Measurements from ENCODE around the gene STK26.
"Not testable (repeated sequence)": the region's sequence is repeated elsewhere in the genome, so short reads cannot be mapped to it uniquely, and the experiment has no call there.

The STK26 gene

GRCh38 chrX:132037479-132037993 is 14.4 kb downstream of the STK26 start:
- no peak for DNase-seq

- no peak for DNase-seq
Measured at GRCh38 chrX:132040066-132040465, 17.0 kb downstream of the STK26 start.

- peak; percentile 20 to 36 (median 24) for DNase-seq
Measured at GRCh38 chrX:132041015-132041414, 17.9 kb downstream of the STK26 start.

GRCh38 chrX:132043977-132044376 is 20.9 kb downstream of the STK26 start:
- no peak for DNase-seq

- peak; percentile 19 to 49 (median 47) for DNase-seq
Measured at GRCh38 chrX:132044953-132045352, 21.9 kb downstream of the STK26 start.

GRCh38 chrX:132045456-132045855 is 22.4 kb downstream of the STK26 start:
- DNase-seq = no peak

GRCh38 chrX:132046533-132046932 is 23.4 kb downstream of the STK26 start:
- no peak for DNase-seq

DNA sequence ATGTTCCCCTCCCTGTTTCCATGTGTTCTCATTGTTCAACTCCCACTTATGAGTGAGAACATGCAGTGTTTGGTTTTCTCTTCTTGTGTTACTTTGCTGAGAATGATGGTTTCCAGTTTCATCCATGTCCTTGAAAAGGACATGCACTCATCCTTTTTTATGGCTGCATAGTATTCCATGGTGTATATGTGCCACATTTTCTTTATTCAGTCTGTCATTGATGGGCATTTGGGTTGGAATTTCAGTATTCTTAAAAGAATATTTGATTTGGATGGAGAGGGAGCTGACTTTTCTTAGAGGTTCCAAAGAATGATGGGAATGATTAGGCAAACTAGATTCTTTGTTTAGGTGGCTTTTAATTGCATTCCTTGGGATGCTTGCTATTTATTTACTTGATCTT is 28.7 kb downstream of the STK26 start:
- not testable (repeated sequence) for DNase-seq

DNA sequence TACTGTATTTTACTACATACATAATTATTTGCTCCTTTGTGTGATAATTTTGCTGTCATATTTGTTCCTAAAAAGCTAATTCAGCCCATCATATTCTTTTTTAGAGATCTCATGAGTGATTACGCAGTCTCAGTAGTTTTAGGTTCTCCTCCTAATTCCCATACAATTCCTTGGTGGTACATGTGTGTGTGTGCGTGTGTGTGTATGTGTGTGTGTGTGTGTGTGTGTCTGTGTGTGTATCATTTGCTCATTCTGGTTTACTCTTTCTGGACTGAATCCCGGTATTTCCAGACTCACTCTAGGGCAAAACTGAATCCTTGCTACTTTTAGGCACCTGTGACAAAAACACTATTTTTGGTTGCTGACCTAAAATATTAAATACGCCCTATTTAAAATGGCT is 34.9 kb downstream of the STK26 start:
- no peak for DNase-seq

GRCh38 chrX:132058975-132059374 is 35.9 kb downstream of the STK26 start:
- no peak for DNase-seq

DNA sequence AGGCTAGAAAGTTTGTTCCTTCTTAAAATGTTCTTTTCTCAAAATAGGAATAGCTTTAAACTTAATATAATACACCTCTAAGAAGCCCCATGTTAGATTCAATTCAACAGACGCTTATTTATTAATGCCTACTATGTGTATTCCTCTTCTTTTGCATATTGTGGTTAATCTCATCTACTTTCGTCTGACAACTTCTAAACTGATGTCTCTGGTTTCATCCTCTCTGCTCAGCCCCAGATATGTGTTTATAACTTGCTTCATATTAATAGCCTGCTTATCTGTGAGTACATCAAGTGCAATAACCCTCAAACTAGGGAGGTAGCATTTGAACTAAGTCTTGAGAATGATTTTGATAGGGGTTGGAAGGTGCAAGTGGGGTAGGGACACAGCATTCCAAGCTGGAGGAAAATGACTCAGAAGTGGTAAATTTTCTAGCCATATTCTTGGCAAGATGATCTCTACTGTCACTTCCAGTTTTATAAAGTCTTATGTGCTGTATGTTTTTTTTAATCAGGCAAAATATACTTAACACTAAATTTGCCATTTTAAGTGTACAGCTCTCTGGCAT is 37.0 kb downstream of the STK26 start:
- no peak for DNase-seq

DNA sequence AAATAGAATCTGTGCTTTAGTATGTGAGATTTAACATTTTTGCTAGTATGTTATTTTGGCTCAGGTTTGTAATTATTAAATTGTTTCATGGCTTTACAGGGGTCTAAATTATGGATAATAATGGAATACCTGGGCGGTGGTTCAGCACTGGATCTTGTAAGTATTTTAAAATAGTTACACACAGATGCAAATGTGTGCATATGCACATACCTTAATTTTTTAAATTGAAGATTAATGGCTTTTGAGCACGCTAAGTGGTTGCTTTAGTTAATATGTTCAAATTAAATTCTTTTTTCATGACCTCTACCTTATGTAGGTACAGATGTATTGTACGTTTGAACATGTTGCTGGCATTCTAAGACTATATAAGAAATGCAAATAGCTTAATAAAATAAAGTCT is 40.2 kb downstream of the STK26 start:
- DNase-seq = no peak

- DNase-seq = no peak
Measured at GRCh38 chrX:132063862-132064261, 40.8 kb downstream of the STK26 start.

- DNase-seq = no peak
Measured at GRCh38 chrX:132068405-132068804, 45.3 kb downstream of the STK26 start.

DNA sequence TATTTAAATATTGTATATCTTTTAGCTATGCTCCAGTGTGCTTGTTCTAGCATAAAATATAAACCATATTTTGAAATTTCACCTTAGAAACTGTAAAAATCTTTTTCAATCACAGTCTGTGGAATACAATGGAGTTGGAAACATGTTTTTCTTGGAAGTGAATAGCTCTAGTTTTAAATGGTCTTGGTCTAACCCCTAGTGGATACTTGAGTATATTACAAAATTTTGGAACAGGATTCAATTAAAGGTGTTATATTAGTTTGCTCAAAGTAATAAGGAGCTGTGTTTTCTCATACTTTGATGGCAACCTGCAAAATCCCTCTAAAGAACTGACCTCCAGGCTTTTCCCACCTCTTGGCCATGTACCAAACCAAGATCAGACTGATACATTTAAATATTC is 48.2 kb downstream of the STK26 start:
- peak in 2 of 3 donors; percentile 23 to 31 for DNase-seq

- DNase-seq = no peak
Measured at GRCh38 chrX:132077414-132077813, 54.3 kb downstream of the STK26 start.

- no peak for DNase-seq
Measured at GRCh38 chrX:132077912-132078311, 54.8 kb downstream of the STK26 start.

DNA sequence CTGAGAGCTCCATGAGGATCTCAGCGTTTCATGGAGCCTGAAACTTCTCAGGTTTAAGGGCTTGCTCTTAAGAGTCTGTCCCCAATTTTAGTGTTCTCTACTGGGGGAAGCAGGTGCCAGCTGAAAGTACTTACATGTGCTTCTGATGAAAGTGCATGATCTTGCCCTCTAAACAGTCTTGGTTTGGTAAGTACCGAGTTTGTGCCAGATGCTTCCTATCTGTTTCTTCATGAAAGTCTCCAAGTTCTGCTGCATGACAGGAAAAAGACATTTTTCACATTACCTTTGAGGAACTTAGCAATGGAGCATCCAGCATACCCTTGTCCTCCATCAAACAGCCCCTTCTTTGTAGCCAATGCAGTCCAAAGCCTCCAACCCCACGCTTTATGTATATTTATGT is 62.7 kb downstream of the STK26 start:
- DNase-seq = no peak

GRCh38 chrX:132086672-132087071 is 63.6 kb downstream of the STK26 start:
- DNase-seq = peak; percentile 40 to 77 (median 66)

- peak; percentile 27 to 77 (median 73) for DNase-seq
Measured at GRCh38 chrX:132088864-132089263, 65.8 kb downstream of the STK26 start.

GRCh38 chrX:132090403-132091159 is 67.5 kb downstream of the STK26 start:
- DNase-seq = peak; percentile 77 to 91 (median 83)

GRCh38 chrX:132092439-132093065 is 69.5 kb downstream of the STK26 start:
- DNase-seq = peak; percentile 75 to 78 (median 77)

DNA sequence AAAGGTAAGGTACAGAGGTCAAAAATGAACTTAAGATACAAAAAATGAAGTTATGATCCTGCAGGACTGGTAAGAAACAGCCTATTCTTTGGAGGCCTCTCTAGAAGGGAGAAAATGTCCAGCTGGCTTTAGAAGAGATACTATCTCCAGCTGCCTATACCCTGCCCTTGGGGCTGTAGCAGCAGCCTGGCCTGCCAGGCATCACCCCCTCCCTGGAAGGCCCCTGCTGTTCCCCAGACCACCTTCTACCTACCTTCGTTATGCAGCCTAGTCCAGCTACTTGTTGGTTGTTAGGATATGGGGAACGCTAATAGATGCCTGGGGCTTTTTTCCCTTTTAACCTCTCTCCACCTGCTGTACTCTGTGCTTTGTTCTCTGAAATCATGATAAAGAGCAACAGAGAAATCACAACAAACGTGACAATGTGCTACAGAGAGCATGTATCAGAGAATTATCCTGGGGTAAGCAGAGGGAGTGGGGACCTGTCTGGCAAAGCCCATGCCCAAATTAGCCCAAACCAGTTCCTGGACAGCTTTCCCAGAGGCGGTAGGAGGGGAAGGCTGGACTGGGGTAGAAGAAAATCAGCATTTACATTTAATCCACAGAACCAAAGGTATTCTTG is 70.2 kb downstream of the STK26 start:
- no peak for DNase-seq
